K562 (cell line): Measurements from ENCODE around the gene CGREF1. TPM values are rescaled to one million over a fixed set of nuclear protein-coding genes. Genes with fewer than 3 reads are reported as not detected.
A peak's percentile ranks its signal among the peaks of the same experiment; 100 is the strongest.

Experiments used
- BRD4 ChIP-seq: fragments of 200-600 bp; sonication (generic); IDR thresholded peaks from 2 replicates; pipeline ENCODE4 v1.6.1; 2017; ENCODE audit warnings: inconsistent platforms
- CBX5 ChIP-seq: IDR thresholded peaks from 2 replicates; pipeline ENCODE4 v1.6.1; 2014; ENCODE audit warnings: low read depth, borderline replicate concordance
- CHD1 ChIP-seq: fragments of 200-600 bp; sonication (generic); IDR thresholded peaks from one replicate; pipeline ENCODE4 v1.6.1; 2012; ENCODE audit warnings: mild to moderate bottlenecking, moderate library complexity, low read length, inconsistent platforms
- CREBBP ChIP-seq: IDR thresholded peaks from one replicate; pipeline ENCODE4 v1.6.1; 2012; ENCODE audit warnings: low read depth, mild to moderate bottlenecking, control low read depth, inconsistent platforms, low read length
- CSDE1 ChIP-seq, 2 experiments: fragments of 450-650 bp; IDR thresholded peaks; 2 replicates each; pipeline ENCODE4 v1.6.1; 2016; ENCODE audit warnings: mild to moderate bottlenecking in 1 of 2
- EP400 ChIP-seq: fragments of 450-650 bp; IDR thresholded peaks from 2 replicates; pipeline ENCODE4 v1.6.1; 2017; ENCODE audit warnings: antibody characterized with exemption, mild to moderate bottlenecking, moderate library complexity
- IFI16 ChIP-seq: fragments of 250-450 bp; sonication (Bioruptor Pico); IDR thresholded peaks from 2 replicates; pipeline ENCODE4 v2.1.2; 2022; ENCODE audit warnings: mild to moderate bottlenecking, inconsistent platforms
- IRF9 ChIP-seq: fragments of 450-650 bp; IDR thresholded peaks from 2 replicates; pipeline ENCODE4 v1.6.1; 2016; ENCODE audit warnings: missing biosample characterization, missing genetic modification characterization
- KLF10 ChIP-seq: fragments of 250-450 bp; sonication (Bioruptor Pico); IDR thresholded peaks from 2 replicates; pipeline ENCODE4 v1.6.1; 2021; ENCODE audit warnings: matching md5 sums
- MEIS2 ChIP-seq: fragments of 450-650 bp; IDR thresholded peaks from 2 replicates; pipeline ENCODE4 v1.6.1; 2014; ENCODE audit warnings: mild to moderate bottlenecking; ENCODE audit not compliant: partially characterized antibody
- MNT ChIP-seq, 2 experiments: fragments of 450-650 bp; conservative IDR thresholded peaks; 2 replicates each; pipeline ENCODE4 v1.6.1; 2017; ENCODE audit warnings: mild to moderate bottlenecking in 2 of 2, moderate library complexity in 2 of 2
- NCOA1 ChIP-seq: fragments of 450-650 bp; IDR thresholded peaks from 2 replicates; pipeline ENCODE4 v1.6.1; 2016; ENCODE audit warnings: low read depth
- POLR2B ChIP-seq: fragments of 450-650 bp; IDR thresholded peaks from 2 replicates; pipeline ENCODE4 v1.6.1; 2018; ENCODE audit warnings: low read depth; ENCODE audit not compliant: partially characterized antibody
- SIN3A ChIP-seq, 2 experiments: fragments of 150-350 bp in 1 of 2; IDR thresholded peaks; 2 replicates each; pipeline ENCODE4 v1.6.1; 2011 to 2016; ENCODE audit warnings: borderline replicate concordance in 2 of 2, low read depth in 2 of 2, low read length in 2 of 2, mild to moderate bottlenecking in 2 of 2, moderate library complexity in 2 of 2; ENCODE audit not compliant: control insufficient read depth in 1 of 2
- SRSF3 ChIP-seq: fragments of 200-400 bp; formaldehyde crosslinking; IDR thresholded peaks from 2 replicates; pipeline ENCODE4 v1.6.1; 2016; ENCODE audit warnings: mild to moderate bottlenecking, low read length, moderate library complexity; ENCODE audit not compliant: insufficient read depth
- ZKSCAN1 ChIP-seq: fragments of 150-350 bp; IDR thresholded peaks from 2 replicates; pipeline ENCODE4 v1.6.1; 2016; ENCODE audit warnings: low read depth, low read length
- ZNF407 ChIP-seq: fragments of 450-650 bp; IDR thresholded peaks from 2 replicates; pipeline ENCODE4 v1.6.1; 2016; ENCODE audit warnings: low read depth
- polyA plus RNA-seq, 8 experiments: library from polyadenylated mRNA; depleted of rRNA in 4 of 8; stranded (reverse) in 5 of 8; unstranded in 3 of 8; fragments of >200 nt; fragmentation: Nextera tagmentation in 2 of 8; fragmentation: Illumina TruSeq in 1 of 8; extraction: Ambion mirVana in 2 of 8; extraction: Trizol in 1 of 8; gene quantifications; 2 replicates each; pipeline versions ENCODE4 v1.2.1 to v1.2.3, GENCODE V29; 2011 to 2014; ENCODE audit warnings: inconsistent platforms in 1 of 8, missing spikeins in 1 of 8
- total RNA-seq, 7 experiments: library from RNA; depleted of rRNA in 6 of 7; stranded (reverse); fragments of >200 nt in 6 of 7; fragmentation: Illumina TruSeq in 2 of 7; extraction: Trizol in 2 of 7; gene quantifications; 2 replicates each; pipeline versions ENCODE4 v1.2.1 to v1.2.3, GENCODE V29; 2011 to 2021; ENCODE audit warnings: low replicate concordance in 1 of 7

CGREF1 gene
- total and polyA plus RNA-seq, 9 of the 15 experiments (the other 6 are each of a cell fraction or from before 2014, with no cell fraction given): 0.07 to 0.50 (median 0.37) TPM

- TF ChIP-seq MNT (conservative IDR thresholded peaks at IDR 0.05) (peak in 1 of 2 experiments; percentile 51; a peak in 2 of 4 replicates), IFI16 (CRISPR knock-in tag) (no peak), MEIS2 (peak; percentile 100), POLR2B (peak; percentile 99), CHD1 (peak; percentile 88), ZKSCAN1 (peak; percentile 54; the same call in 1 of the 2 replicates), SIN3A (IDR thresholded peaks at IDR 0.05; ENCODE audit: borderline replicate concordance in 2 of 2, control insufficient read depth in 1 of 2, low read depth in 2 of 2, low read length in 2 of 2) (peak; percentile 39 to 61; a peak in 2 of 4 replicates), BRD4 (peak; percentile 61; the same call in 1 of the 2 replicates), KLF10 (CRISPR knock-in tag) (no peak), SRSF3 (0 out of 2 replicates have a peak, but pooled peaks have one; percentile 36), CBX5 (no peak), EP400 (peak; percentile 18; the same call in 1 of the 2 replicates), CREBBP (no peak), NCOA1 (no peak), IRF9 (no peak), ZNF407 (no peak), CSDE1 (IDR thresholded peaks at IDR 0.05) (no peak)
Measured at GRCh38 chr2:27133905-27134780, 15.2 kb upstream of the CGREF1 start, which contains the start of gene PREB (continued).
